ENCODE results near the gene PRKCZ. TPM values are rescaled to one million over a fixed set of nuclear protein-coding genes. Genes with fewer than 3 reads are reported as not detected.

The PRKCZ gene
- polyA plus RNA-seq, 3 donors = 0.74 to 1.9 (median 1.4) TPM

DNA sequence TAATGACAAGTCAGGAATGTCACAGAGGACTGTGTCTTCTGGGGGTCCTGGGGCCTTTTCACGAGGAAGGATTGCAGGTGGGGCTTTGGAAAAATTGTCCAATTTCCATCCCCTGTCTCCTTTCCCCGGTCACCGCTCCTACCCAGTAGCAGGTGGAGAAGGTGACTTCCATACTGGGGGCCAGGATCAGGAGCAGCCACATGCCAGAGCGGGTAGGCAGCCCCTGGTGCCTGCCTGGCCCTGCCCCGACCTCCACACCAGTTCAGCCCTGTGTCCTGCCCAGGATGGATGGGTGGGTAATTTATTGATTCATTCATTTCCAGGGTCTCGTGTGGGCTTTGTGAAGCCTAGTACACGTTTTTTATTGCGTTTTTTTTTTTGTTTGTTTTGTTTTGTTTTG, 51.7 kb downstream of the PRKCZ start:
- DNase-seq = no peak
- Histone ChIP-seq H2AFZ (ENCODE audit: insufficient read depth, low read depth, low read length, poor library complexity, severe bottlenecking) (no peak overlapping the region), H3K4me2 (replicated peaks; ENCODE audit: extremely low read depth, low read length, poor library complexity, severe bottlenecking) (no peak overlapping the region), H4K20me1 (ENCODE audit: insufficient read depth, low read length) (no peaks in the 10 kb centered on the region), H3K9me3 (replicated peaks in 1 of 2; ENCODE audit: control insufficient read depth in 1 of 2, insufficient read depth in 1 of 2, low read length in 2 of 2) (peaks cover 10 to 14% of the 10 kb centered on the region in 2 donors), H3K4me1 (ENCODE audit: control insufficient read depth in 1 of 2, insufficient read depth in 2 of 2, low read length in 2 of 2) (no peaks in the 10 kb centered on the region), H3K4me3 (replicated peaks in 1 of 3; ENCODE audit: low read depth in 2 of 3, low read length in 3 of 3) (no peak overlapping the region), H3K27ac (ENCODE audit: low read depth in 1 of 2, low read length in 2 of 2) (no peak overlapping the region), H3K36me3 (replicated peaks in 1 of 2; ENCODE audit: control insufficient read depth in 1 of 2, insufficient read depth in 2 of 2, low read length in 2 of 2) (no peaks in the 10 kb centered on the region), H3K9ac (ENCODE audit: insufficient read depth, low read length, poor library complexity, severe bottlenecking) (no peak overlapping the region), H3K27me3 (ENCODE audit: control insufficient read depth in 2 of 2, insufficient read depth in 2 of 2, low read length in 2 of 2) (no peaks in the 10 kb centered on the region), H3K79me2 (ENCODE audit: insufficient read depth, low read length) (no peaks in the 10 kb centered on the region)
- Mint-ChIP-seq H3K4me1 (no peaks in the 10 kb centered on the region), H3K27ac (no peak overlapping the region), H3K36me3 (no peaks in the 10 kb centered on the region), H3K4me3 (no peak overlapping the region), H3K9me3 (peaks cover 10 to 18% (median 15%) of the 10 kb centered on the region in 7 donors), H3K27me3 (ENCODE audit: low read depth in 3 of 3) (peaks cover 4 to 9% (median 7%) of the 10 kb centered on the region in 3 donors)
- TF ChIP-seq, protein P1, sequence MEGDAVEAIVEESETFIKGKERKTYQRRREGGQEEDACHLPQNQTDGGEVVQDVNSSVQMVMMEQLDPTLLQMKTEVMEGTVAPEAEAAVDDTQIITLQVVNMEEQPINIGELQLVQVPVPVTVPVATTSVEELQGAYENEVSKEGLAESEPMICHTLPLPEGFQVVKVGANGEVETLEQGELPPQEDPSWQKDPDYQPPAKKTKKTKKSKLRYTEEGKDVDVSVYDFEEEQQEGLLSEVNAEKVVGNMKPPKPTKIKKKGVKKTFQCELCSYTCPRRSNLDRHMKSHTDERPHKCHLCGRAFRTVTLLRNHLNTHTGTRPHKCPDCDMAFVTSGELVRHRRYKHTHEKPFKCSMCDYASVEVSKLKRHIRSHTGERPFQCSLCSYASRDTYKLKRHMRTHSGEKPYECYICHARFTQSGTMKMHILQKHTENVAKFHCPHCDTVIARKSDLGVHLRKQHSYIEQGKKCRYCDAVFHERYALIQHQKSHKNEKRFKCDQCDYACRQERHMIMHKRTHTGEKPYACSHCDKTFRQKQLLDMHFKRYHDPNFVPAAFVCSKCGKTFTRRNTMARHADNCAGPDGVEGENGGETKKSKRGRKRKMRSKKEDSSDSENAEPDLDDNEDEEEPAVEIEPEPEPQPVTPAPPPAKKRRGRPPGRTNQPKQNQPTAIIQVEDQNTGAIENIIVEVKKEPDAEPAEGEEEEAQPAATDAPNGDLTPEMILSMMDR (IDR thresholded peaks at IDR 0.05) = no peak
- WGBS (ENCODE audit: insufficient coverage) = 96% methylated on average over 3 of the region's 8 CpGs
- intact Hi-C loops (cut with micrococcal nuclease) = no loop called here

DNA sequence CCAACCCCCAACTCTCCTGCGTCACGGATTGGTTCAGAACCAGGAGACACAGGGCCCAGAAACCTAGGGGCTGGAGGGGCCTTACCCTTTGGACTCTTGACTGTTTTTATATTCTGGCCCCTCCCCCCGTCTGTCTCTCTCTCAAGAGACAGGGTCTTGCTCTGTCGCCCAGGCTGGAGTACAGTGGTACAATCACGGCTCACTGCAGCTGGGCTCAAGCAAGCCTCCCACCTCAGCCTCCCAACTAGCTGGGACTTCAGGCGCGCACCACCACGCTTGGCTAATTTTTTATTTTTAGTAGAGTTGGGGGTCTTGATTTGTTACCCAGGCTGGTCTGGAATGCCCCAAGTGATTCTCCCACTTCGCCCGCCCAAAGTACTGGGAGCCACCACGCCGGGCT, 52.5 kb downstream of the PRKCZ start:
- Mint-ChIP-seq H3K4me3 (no peak overlapping the region), H3K9me3 (peaks cover 3 to 11% (median 7%) of the 10 kb centered on the region in 7 donors), H3K36me3 (no peaks in the 10 kb centered on the region), H3K27me3 (ENCODE audit: low read depth in 3 of 3) (peaks cover 1 to 9% (median 6%) of the 10 kb centered on the region in 3 donors), H3K4me1 (no peaks in the 10 kb centered on the region), H3K27ac (no peak overlapping the region)
- Histone ChIP-seq H3K27ac (ENCODE audit: low read depth in 1 of 2, low read length in 2 of 2) (no peak overlapping the region), H2AFZ (ENCODE audit: insufficient read depth, low read depth, low read length, poor library complexity, severe bottlenecking) (no peak overlapping the region), H3K9ac (ENCODE audit: insufficient read depth, low read length, poor library complexity, severe bottlenecking) (no peak overlapping the region), H3K79me2 (ENCODE audit: insufficient read depth, low read length) (no peaks in the 10 kb centered on the region), H3K4me3 (replicated peaks in 1 of 3; ENCODE audit: low read depth in 2 of 3, low read length in 3 of 3) (no peak overlapping the region), H4K20me1 (ENCODE audit: insufficient read depth, low read length) (no peaks in the 10 kb centered on the region), H3K27me3 (ENCODE audit: control insufficient read depth in 2 of 2, insufficient read depth in 2 of 2, low read length in 2 of 2) (no peaks in the 10 kb centered on the region), H3K4me2 (replicated peaks; ENCODE audit: extremely low read depth, low read length, poor library complexity, severe bottlenecking) (no peak overlapping the region), H3K36me3 (replicated peaks in 1 of 2; ENCODE audit: control insufficient read depth in 1 of 2, insufficient read depth in 2 of 2, low read length in 2 of 2) (no peaks in the 10 kb centered on the region), H3K9me3 (replicated peaks in 1 of 2; ENCODE audit: control insufficient read depth in 1 of 2, insufficient read depth in 1 of 2, low read length in 2 of 2) (peaks cover 2 to 6% of the 10 kb centered on the region in 2 donors), H3K4me1 (ENCODE audit: control insufficient read depth in 1 of 2, insufficient read depth in 2 of 2, low read length in 2 of 2) (no peaks in the 10 kb centered on the region)
- intact Hi-C loops (cut with micrococcal nuclease) = no loop called here
- 96% methylated on average over 5 of the region's 12 CpGs for WGBS (ENCODE audit: insufficient coverage)
- TF ChIP-seq, protein P1 (IDR thresholded peaks at IDR 0.05) = no peak
- DNase-seq = no peak
